Measurements from ENCODE around the gene CDYL2.

Gene CDYL2

GRCh38 chr16:80552277-80552676, 252.1 kb downstream of the CDYL2 start:
- TF ChIP-seq GATA2 (IDR thresholded peaks at IDR 0.05; ENCODE audit: low read depth, low read length), result no peak
- no peak for TF ChIP-seq GATA3 (IDR thresholded peaks at IDR 0.05; ENCODE audit: low read depth, low read length)
